ENCODE measurements around the gene IRF7.
A peak's percentile ranks its signal among the peaks of the same experiment; 100 is the strongest.

Gene IRF7

DNA sequence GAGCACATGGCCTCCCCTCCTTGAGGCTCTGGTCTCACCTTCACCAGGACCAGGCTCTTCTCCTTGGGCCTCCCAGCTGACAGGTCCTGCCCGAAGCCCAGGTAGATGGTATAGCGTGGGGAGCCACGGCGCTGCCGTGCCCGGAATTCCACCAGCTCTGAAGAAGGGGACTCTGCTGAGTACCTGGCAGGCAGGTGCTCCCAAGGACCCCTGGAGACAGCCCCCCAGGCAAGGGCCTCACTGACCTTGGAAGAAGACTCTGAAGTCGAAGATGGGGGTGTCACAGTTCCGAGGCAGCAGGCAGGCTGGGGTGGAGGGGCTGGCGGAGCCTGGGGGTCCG, 2.8 kb downstream of the IRF7 start:
- H3K4me1 ChIP-seq (ENCODE audit: control insufficient read depth, insufficient read depth, low read length): peaks cover 11% of the 10 kb centered on the region
- no peaks in the 10 kb centered on the region for H3K27me3 ChIP-seq (ENCODE audit: control insufficient read depth in 1 of 2, insufficient read depth in 2 of 2, low read length in 2 of 2)
- H3K36me3 ChIP-seq (ENCODE audit: control insufficient read depth in 2 of 2, insufficient read depth in 2 of 2, low read length in 2 of 2): peaks cover 20 to 24% of the 10 kb centered on the region in 2 donors
- H3K4me3 ChIP-seq (ENCODE audit: low read length in 2 of 2): no peak overlapping the region
- no peak overlapping the region for H3K9ac ChIP-seq (ENCODE audit: low read length in 2 of 2)
- H3K27ac ChIP-seq (ENCODE audit: low read length): no peak overlapping the region
- H3K9me3 ChIP-seq (ENCODE audit: control insufficient read depth in 2 of 2, low read length in 2 of 2): no peaks in the 10 kb centered on the region

DNA sequence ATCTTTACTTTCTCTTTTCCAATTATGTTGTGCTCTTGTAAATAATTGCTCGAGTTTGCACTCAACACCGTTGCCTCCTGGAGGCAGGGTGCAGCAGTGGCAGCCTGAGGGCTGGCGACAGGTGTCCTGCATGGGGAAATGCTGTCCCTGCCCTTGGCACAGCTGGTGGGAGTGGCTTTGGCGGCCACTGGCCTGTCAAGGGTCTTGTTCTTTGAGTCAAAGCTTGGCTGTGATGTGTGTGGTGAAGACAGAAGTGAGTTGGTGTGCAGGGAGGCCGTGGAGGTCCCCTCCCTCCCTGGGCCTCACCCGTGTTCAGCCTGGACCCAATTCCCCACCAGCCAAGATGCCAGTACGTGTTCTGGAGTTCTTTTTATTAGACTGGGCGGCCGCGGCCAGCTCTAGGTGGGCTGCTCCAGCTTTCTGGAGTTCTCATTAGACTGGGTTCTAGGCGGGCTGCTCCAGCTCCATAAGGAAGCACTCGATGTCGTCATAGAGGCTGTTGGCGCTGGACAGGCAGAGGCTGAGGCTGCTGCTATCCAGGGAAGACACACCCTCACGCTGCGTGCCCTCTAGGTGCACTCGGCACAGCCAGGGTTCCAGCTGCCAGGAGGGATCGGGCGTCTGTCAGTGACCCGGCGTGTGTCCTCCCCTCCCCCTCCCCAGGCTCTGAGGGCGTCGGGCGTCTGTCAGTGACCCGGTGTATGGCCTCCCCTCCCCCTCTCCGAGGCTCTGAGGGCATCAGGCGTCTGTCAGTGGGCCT, 3.4 kb downstream of the IRF7 start:
- H3K36me3 ChIP-seq (ENCODE audit: control insufficient read depth in 2 of 2, insufficient read depth in 2 of 2, low read length in 2 of 2): peaks cover 24 to 26% of the 10 kb centered on the region in 2 donors
- H3K9ac ChIP-seq (ENCODE audit: low read length in 2 of 2): no peak overlapping the region
- H3K4me1 ChIP-seq (ENCODE audit: control insufficient read depth, insufficient read depth, low read length): peaks cover 11% of the 10 kb centered on the region
- no peaks in the 10 kb centered on the region for H3K27me3 ChIP-seq (ENCODE audit: control insufficient read depth in 1 of 2, insufficient read depth in 2 of 2, low read length in 2 of 2)
- H3K4me3 ChIP-seq (ENCODE audit: low read length in 2 of 2): no peak overlapping the region
- H3K9me3 ChIP-seq (ENCODE audit: control insufficient read depth in 2 of 2, low read length in 2 of 2): no peaks in the 10 kb centered on the region
- H3K27ac ChIP-seq (ENCODE audit: low read length): peak overlapping the region; percentile 1

DNA sequence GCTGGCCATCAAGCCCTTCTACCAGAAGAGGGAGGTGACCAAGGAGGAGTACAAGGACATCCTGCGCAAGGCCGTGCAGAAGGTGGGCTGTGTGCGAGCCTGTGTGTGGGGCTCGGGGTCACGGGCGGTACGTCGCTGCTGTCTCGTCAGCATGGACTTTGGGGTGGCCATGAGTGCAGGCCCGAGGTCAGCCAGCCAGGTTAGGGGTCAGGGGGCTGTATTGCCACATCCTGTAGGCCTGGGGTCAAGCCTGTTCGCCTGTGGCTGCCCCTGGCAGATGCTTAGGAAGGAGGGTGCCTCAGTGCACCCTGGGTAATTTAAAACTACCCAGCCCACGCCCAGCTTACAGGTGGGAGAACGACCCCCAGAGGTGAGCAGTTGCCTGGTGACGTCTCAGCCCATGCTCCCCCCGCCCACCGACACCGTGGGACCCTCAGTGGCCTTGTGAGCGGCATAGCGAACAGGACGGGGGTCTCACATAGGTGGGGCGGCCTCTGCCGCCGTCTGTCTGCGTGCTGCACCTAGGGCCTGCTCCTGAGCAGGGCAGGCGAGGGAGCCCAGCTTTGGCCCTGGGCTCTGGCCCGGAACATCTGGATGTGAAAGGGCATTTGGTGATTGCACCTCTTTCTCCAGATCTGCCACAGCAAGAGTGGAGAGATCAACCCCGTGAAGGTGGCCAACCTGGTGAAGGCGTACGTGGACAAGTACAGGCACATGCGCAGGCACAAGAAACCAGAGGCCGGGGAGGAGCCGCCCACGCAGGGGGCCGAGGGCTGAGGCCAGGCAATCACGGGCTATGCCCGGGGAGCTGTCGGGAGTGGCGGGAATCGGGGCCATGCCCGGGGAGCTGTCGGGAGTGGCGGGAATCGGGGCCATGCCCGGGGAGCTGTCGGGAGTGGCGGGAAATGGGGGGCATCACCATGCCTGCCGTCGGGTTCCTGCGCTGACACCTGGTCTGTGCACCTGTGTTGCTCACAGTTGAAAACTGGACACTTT, 4.5 kb downstream of the IRF7 start:
- Histone ChIP-seq H3K27ac (ENCODE audit: low read length) (no peak overlapping the region), H3K27me3 (ENCODE audit: control insufficient read depth in 1 of 2, insufficient read depth in 2 of 2, low read length in 2 of 2) (no peaks in the 10 kb centered on the region), H3K4me3 (ENCODE audit: low read length in 2 of 2) (no peak overlapping the region), H3K9me3 (ENCODE audit: control insufficient read depth in 2 of 2, low read length in 2 of 2) (no peaks in the 10 kb centered on the region), H3K36me3 (ENCODE audit: control insufficient read depth in 2 of 2, insufficient read depth in 2 of 2, low read length in 2 of 2) (peaks cover 30 to 31% of the 10 kb centered on the region in 2 donors), H3K4me1 (ENCODE audit: control insufficient read depth, insufficient read depth, low read length) (peaks cover 14% of the 10 kb centered on the region), H3K9ac (ENCODE audit: low read length in 2 of 2) (no peak overlapping the region)

DNA sequence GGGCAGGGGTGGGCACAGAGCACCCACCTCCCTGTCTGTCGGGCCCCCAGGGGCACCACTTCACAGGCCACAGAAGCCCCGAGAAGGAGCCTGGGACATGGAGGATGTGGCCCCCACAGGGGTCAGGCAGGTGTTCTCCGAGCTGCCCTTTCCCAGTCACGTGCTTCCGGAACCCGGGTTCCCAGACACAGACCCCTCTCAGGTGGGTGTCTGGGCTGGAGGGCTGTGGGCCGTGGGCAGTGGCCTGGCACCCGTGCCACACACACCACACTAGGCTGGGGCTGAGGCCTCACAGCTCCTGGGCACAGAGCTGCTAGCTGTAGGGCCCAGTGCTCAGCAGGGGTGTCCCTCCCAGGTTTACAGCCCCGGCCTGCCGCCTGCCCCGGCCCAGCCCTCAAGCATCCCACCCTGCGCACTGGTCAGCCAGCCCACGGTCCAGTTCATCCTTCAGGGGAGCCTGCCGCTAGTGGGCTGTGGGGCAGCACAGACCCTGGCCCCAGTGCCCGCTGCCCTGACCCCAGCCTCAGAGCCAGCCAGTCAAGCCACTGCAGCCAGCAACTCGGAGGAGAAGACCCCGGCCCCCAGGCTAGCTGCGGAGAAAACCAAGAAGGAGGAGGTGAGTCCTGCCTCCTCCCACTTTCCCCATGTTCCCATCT, 5.5 kb downstream of the IRF7 start:
- Histone ChIP-seq H3K36me3 (ENCODE audit: control insufficient read depth in 2 of 2, insufficient read depth in 2 of 2, low read length in 2 of 2) (peaks cover 33 to 35% of the 10 kb centered on the region in 2 donors), H3K4me3 (ENCODE audit: low read length in 2 of 2) (no peak overlapping the region), H3K9me3 (ENCODE audit: control insufficient read depth in 2 of 2, low read length in 2 of 2) (no peaks in the 10 kb centered on the region), H3K27me3 (ENCODE audit: control insufficient read depth in 1 of 2, insufficient read depth in 2 of 2, low read length in 2 of 2) (no peaks in the 10 kb centered on the region), H3K27ac (ENCODE audit: low read length) (no peak overlapping the region), H3K9ac (ENCODE audit: low read length in 2 of 2) (no peak overlapping the region), H3K4me1 (ENCODE audit: control insufficient read depth, insufficient read depth, low read length) (peaks cover 18% of the 10 kb centered on the region)

DNA sequence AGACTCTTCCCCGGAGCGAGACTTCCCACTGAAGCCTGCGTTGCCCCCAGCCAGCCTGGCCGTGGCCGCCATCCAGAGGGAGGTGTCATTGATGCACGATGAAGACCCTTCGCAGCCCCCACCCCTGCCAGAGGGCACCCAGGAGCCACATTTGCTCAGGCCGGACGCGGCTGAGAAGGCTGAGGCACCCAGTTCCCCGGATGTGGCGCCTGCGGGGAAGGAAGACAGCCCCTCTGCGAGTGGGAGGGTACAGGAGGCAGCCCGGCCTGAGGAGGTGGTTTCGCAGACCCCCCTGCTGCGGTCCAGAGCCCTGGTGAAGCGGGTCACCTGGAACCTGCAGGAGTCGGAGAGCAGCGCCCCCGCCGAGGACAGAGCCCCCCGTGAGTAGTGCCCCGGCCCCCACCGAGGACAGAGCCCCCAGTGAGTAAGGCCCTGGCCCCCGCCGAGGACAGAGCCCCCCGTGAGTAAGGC, 6.4 kb downstream of the IRF7 start:
- no peak overlapping the region for H3K9ac ChIP-seq (ENCODE audit: low read length in 2 of 2)
- H3K9me3 ChIP-seq (ENCODE audit: control insufficient read depth in 2 of 2, low read length in 2 of 2): no peaks in the 10 kb centered on the region
- H3K27ac ChIP-seq (ENCODE audit: low read length): no peak overlapping the region
- H3K27me3 ChIP-seq (ENCODE audit: control insufficient read depth in 1 of 2, insufficient read depth in 2 of 2, low read length in 2 of 2): no peaks in the 10 kb centered on the region
- peaks cover 10% of the 10 kb centered on the region for H3K4me1 ChIP-seq (ENCODE audit: control insufficient read depth, insufficient read depth, low read length)
- H3K4me3 ChIP-seq (ENCODE audit: low read length in 2 of 2): no peak overlapping the region
- H3K36me3 ChIP-seq (ENCODE audit: control insufficient read depth in 2 of 2, insufficient read depth in 2 of 2, low read length in 2 of 2): peaks cover 40 to 43% of the 10 kb centered on the region in 2 donors

DNA sequence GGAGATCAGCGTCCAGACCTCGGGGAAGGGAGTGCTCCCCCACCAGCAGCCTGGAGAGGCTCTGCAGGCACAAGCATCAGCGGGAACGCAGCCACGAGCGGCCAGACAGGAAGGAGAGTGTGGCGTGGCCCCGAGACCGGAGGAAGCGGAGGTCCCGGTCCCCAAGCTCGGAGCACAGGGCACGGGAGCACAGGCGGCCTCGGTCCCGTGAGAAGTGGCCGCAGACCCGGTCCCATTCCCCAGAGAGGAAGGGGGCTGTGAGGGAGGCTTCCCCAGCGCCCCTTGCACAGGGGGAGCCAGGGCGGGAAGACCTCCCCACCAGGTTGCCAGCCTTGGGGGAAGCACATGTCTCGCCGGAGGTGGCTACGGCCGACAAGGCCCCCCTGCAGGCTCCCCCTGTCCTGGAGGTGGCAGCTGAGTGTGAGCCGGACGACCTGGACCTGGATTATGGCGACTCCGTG, 6.9 kb downstream of the IRF7 start:
- H3K27ac ChIP-seq (ENCODE audit: low read length): no peak overlapping the region
- no peak overlapping the region for H3K4me3 ChIP-seq (ENCODE audit: low read length in 2 of 2)
- H3K27me3 ChIP-seq (ENCODE audit: control insufficient read depth in 1 of 2, insufficient read depth in 2 of 2, low read length in 2 of 2): no peaks in the 10 kb centered on the region
- peaks cover 9% of the 10 kb centered on the region for H3K4me1 ChIP-seq (ENCODE audit: control insufficient read depth, insufficient read depth, low read length)
- no peaks in the 10 kb centered on the region for H3K9me3 ChIP-seq (ENCODE audit: control insufficient read depth in 2 of 2, low read length in 2 of 2)
- no peak overlapping the region for H3K9ac ChIP-seq (ENCODE audit: low read length in 2 of 2)
- peaks cover 43 to 46% of the 10 kb centered on the region in 2 donors for H3K36me3 ChIP-seq (ENCODE audit: control insufficient read depth in 2 of 2, insufficient read depth in 2 of 2, low read length in 2 of 2)

DNA sequence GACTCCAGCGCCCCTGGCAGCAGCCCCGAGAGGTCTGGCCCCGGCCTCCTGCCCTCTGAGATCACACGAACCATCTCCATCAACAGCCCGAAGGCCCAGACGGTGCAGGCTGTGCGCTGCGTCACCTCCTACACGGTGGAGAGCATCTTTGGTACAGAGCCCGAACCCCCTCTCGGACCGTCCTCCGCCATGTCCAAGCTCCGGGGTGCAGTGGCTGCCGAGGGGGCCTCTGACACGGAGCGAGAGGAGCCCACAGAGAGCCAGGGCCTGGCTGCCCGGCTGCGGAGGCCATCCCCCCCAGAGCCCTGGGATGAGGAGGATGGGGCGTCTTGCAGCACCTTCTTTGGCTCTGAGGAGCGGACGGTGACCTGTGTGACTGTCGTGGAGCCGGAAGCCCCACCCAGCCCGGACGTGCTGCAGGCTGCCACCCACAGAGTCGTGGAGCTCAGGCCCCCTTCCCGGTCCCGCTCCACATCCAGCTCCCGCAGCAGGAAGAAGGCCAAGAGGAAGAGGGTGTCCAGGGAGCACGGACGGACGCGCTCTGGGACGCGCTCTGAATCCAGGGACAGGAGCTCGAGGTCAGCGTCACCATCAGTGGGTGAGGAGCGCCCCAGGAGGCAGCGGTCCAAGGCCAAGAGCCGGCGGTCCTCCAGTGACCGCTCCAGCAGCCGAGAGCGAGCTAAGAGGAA, 7.6 kb downstream of the IRF7 start:
- Histone ChIP-seq H3K36me3 (ENCODE audit: control insufficient read depth in 2 of 2, insufficient read depth in 2 of 2, low read length in 2 of 2) (peaks cover 48% of the 10 kb centered on the region in 2 donors), H3K4me1 (ENCODE audit: control insufficient read depth, insufficient read depth, low read length) (peaks cover 9% of the 10 kb centered on the region), H3K27ac (ENCODE audit: low read length) (no peak overlapping the region), H3K9me3 (ENCODE audit: control insufficient read depth in 2 of 2, low read length in 2 of 2) (no peaks in the 10 kb centered on the region), H3K4me3 (ENCODE audit: low read length in 2 of 2) (no peak overlapping the region), H3K9ac (ENCODE audit: low read length in 2 of 2) (no peak overlapping the region), H3K27me3 (ENCODE audit: control insufficient read depth in 1 of 2, insufficient read depth in 2 of 2, low read length in 2 of 2) (no peaks in the 10 kb centered on the region)

DNA sequence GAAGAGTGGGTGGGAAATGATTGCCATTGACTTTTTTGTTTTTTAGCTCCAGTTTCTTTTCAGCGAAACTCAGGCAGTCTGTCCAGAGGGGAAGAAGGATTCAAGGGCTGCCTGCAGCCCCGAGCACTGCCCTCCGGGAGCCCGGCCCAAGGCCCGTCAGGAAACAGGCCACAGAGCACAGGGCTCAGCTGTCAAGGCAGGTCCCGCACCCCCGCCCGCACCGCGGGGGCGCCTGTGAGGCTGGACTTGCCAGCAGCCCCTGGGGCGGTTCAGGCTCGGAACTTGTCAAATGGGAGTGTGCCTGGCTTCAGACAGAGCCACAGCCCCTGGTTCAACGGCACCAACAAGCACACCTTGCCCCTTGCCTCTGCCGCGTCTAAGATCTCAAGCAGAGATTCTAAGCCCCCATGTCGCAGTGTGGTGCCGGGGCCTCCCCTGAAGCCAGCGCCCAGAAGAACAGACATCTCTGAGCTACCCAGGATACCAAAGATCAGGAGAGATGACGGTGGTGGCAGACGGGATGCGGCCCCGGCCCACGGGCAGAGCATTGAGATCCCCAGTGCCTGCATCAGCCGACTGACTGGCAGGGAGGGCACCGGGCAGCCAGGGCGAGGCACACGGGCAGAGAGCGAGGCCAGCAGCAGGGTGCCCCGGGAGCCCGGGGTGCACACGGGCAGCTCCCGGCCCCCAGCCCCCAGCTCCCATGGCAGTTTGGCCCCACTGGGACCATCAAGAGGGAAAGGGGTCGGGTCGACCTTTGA, 8.6 kb downstream of the IRF7 start:
- Histone ChIP-seq H3K27ac (ENCODE audit: low read length) (peak overlapping the region; percentile 62), H3K4me3 (ENCODE audit: low read length in 2 of 2) (no peak overlapping the region), H3K27me3 (ENCODE audit: control insufficient read depth in 1 of 2, insufficient read depth in 2 of 2, low read length in 2 of 2) (no peaks in the 10 kb centered on the region), H3K9ac (ENCODE audit: low read length in 2 of 2) (no peak overlapping the region), H3K9me3 (ENCODE audit: control insufficient read depth in 2 of 2, low read length in 2 of 2) (no peaks in the 10 kb centered on the region), H3K4me1 (ENCODE audit: control insufficient read depth, insufficient read depth, low read length) (peaks cover 9% of the 10 kb centered on the region), H3K36me3 (ENCODE audit: control insufficient read depth in 2 of 2, insufficient read depth in 2 of 2, low read length in 2 of 2) (peaks cover 42 to 46% of the 10 kb centered on the region in 2 donors)

DNA sequence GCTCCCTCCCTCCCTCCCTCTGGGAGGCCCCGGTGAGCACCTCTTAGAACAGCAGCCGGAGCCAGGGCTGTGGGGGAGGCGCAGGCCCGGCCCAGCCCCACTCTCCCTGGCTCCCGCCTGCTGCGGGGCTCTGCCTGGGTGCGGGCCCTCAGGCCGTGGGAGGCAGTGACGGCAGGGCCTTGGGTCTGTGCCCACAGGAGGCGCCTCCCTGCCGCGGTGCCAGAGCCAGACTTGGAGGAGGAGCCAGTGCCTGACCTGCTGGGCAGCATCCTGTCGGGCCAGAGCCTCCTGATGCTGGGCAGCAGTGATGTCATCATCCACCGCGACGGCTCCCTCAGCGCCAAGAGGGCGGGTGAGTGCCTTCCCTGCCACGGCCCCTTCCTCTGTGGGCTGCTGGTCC, 9.5 kb downstream of the IRF7 start:
- H3K27me3 ChIP-seq (ENCODE audit: control insufficient read depth in 1 of 2, insufficient read depth in 2 of 2, low read length in 2 of 2): no peaks in the 10 kb centered on the region
- no peaks in the 10 kb centered on the region for H3K9me3 ChIP-seq (ENCODE audit: control insufficient read depth in 2 of 2, low read length in 2 of 2)
- peaks cover 9% of the 10 kb centered on the region for H3K4me1 ChIP-seq (ENCODE audit: control insufficient read depth, insufficient read depth, low read length)
- H3K9ac ChIP-seq (ENCODE audit: low read length in 2 of 2): no peak overlapping the region
- no peak overlapping the region for H3K4me3 ChIP-seq (ENCODE audit: low read length in 2 of 2)
- peaks cover 46 to 52% of the 10 kb centered on the region in 2 donors for H3K36me3 ChIP-seq (ENCODE audit: control insufficient read depth in 2 of 2, insufficient read depth in 2 of 2, low read length in 2 of 2)
- peak overlapping the region; percentile 62 for H3K27ac ChIP-seq (ENCODE audit: low read length)

Data from stomach smooth muscle (tissue), 2 donors.